Smooth muscle cell (in vitro differentiated cells): ENCODE data around the gene SLC2A9. TPM values are rescaled to one million over a fixed set of nuclear protein-coding genes. Genes with fewer than 3 reads are reported as not detected.

Experiments used
- DNase-seq: peaks from one replicate; lab custom pipeline; 2025; ENCODE audit not compliant: unreplicated experiment; lab: John Stamatoyannopoulos, UW
- H2AFZ ChIP-seq: fragments of 200-600 bp; sonication (generic); 2 replicates; pipeline ENCODE4 v1.6.0; 2016; ENCODE audit warnings: antibody characterized with exemption, low read depth, mild to moderate bottlenecking
- H3F3A ChIP-seq: fragments of 200-600 bp; sonication (generic); 2 replicates; pipeline ENCODE4 v1.6.0; 2017; ENCODE audit warnings: antibody characterized with exemption, low read depth
- H3K27ac ChIP-seq: fragments of 200-600 bp; sonication (generic); 2 replicates; pipeline ENCODE4 v1.5.1; 2016; ENCODE audit warnings: low read depth, mild to moderate bottlenecking
- H3K27me3 ChIP-seq: fragments of 200-600 bp; sonication (generic); 2 replicates; pipeline ENCODE4 v1.6.1; 2016; ENCODE audit warnings: low read depth, mild to moderate bottlenecking
- H3K36me3 ChIP-seq: fragments of 200-600 bp; sonication (generic); 2 replicates; pipeline ENCODE4 v1.5.1; 2016; ENCODE audit warnings: low read depth
- H3K4me1 ChIP-seq: fragments of 200-600 bp; sonication (generic); 2 replicates; pipeline ENCODE4 v1.5.1; 2016; ENCODE audit warnings: low read depth
- H3K4me2 ChIP-seq: fragments of 200-600 bp; sonication (generic); 2 replicates; pipeline ENCODE4 v1.6.0; 2016; ENCODE audit warnings: mild to moderate bottlenecking
- H3K4me3 ChIP-seq: fragments of 200-600 bp; sonication (generic); 2 replicates; pipeline ENCODE4 v1.5.1; 2016; ENCODE audit warnings: mild to moderate bottlenecking
- H3K79me2 ChIP-seq: fragments of 200-600 bp; sonication (generic); 2 replicates; pipeline ENCODE4 v1.6.0; 2016; ENCODE audit warnings: low read depth, mild to moderate bottlenecking
- H3K9ac ChIP-seq: fragments of 200-600 bp; sonication (generic); 2 replicates; pipeline ENCODE4 v1.6.0; 2016; ENCODE audit warnings: low read depth
- H3K9me3 ChIP-seq: fragments of 200-600 bp; sonication (generic); replicated peaks from 2 replicates; pipeline ENCODE4 v1.5.1; 2016; ENCODE audit warnings: low read depth
- H4K20me1 ChIP-seq: fragments of 200-600 bp; sonication (generic); 2 replicates; pipeline ENCODE4 v1.6.0; 2016; ENCODE audit warnings: low read depth
- WGBS: methylation state at CpG from one replicate; pipeline ENCODE4 v1.1.7; 2016; ENCODE audit warnings: low lambda C conversion rate; 5-methylcytosine and 5-hydroxymethylcytosine counted together
- polyA plus RNA-seq: library from polyadenylated mRNA; unstranded; fragments of >200 nt; fragmentation: Nextera tagmentation; extraction: Ambion mirVana; gene quantifications from 2 replicates; pipeline ENCODE4 v1.2.1, GENCODE V29; 2016
- total RNA-seq: library from RNA; depleted of rRNA; stranded (reverse); fragments of >200 nt; gene quantifications from 2 replicates; pipeline ENCODE4 v1.2.3, GENCODE V29; 2014
- TF ChIP-seq, protein P1 (sequence below): fragments of 200-600 bp; sonication (generic); IDR thresholded peaks from 2 replicates; pipeline ENCODE4 v1.5.1; 2017; ENCODE audit warnings: borderline replicate concordance, mild to moderate bottlenecking, antibody characterized with exemption; ENCODE audit not compliant: insufficient read depth, poor library complexity, severe bottlenecking

SLC2A9 gene
- total and polyA plus RNA-seq, 2 experiments from 2014 or later = 1.3 to 2.2 TPM

DNA sequence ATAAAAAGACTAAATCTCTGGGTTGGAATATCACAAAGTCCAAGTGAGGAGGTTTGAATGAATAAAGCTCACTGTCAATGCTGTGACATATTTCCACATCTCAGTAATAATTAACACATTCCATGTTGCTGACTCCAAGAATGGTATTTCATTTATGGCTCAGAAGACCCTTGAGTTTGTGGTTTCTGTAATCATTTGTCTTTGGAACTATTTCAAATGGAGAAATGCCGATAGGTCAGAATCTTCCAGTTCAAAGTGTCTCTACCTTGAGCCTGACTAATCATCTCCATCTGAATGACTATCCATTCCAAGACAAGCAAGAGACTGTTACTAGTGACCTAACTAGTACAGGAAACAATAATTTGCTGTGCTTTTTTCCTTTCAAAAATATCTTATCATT is 24.2 kb upstream of the SLC2A9 start:
- H2AFZ ChIP-seq = no peak overlapping the region
- H3K27me3 ChIP-seq = no peaks in the 10 kb centered on the region
- H3K4me3 ChIP-seq = no peak overlapping the region
- no peaks in the 10 kb centered on the region for H3K36me3 ChIP-seq
- H3K9me3 ChIP-seq = peaks cover 10% of the 10 kb centered on the region
- H3K4me2 ChIP-seq = no peak overlapping the region
- H3K79me2 ChIP-seq = no peaks in the 10 kb centered on the region
- peaks cover 3% of the 10 kb centered on the region for H3F3A ChIP-seq
- H3K4me1 ChIP-seq = peaks cover 6% of the 10 kb centered on the region
- peak overlapping the region; percentile 33 for H3K27ac ChIP-seq
- no peak for DNase-seq
- no peak overlapping the region for H3K9ac ChIP-seq
- TF ChIP-seq, protein P1, sequence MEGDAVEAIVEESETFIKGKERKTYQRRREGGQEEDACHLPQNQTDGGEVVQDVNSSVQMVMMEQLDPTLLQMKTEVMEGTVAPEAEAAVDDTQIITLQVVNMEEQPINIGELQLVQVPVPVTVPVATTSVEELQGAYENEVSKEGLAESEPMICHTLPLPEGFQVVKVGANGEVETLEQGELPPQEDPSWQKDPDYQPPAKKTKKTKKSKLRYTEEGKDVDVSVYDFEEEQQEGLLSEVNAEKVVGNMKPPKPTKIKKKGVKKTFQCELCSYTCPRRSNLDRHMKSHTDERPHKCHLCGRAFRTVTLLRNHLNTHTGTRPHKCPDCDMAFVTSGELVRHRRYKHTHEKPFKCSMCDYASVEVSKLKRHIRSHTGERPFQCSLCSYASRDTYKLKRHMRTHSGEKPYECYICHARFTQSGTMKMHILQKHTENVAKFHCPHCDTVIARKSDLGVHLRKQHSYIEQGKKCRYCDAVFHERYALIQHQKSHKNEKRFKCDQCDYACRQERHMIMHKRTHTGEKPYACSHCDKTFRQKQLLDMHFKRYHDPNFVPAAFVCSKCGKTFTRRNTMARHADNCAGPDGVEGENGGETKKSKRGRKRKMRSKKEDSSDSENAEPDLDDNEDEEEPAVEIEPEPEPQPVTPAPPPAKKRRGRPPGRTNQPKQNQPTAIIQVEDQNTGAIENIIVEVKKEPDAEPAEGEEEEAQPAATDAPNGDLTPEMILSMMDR = no peak
- WGBS = 21% methylated on average over 1 of the region's 1 CpG
- H4K20me1 ChIP-seq = no peaks in the 10 kb centered on the region

DNA sequence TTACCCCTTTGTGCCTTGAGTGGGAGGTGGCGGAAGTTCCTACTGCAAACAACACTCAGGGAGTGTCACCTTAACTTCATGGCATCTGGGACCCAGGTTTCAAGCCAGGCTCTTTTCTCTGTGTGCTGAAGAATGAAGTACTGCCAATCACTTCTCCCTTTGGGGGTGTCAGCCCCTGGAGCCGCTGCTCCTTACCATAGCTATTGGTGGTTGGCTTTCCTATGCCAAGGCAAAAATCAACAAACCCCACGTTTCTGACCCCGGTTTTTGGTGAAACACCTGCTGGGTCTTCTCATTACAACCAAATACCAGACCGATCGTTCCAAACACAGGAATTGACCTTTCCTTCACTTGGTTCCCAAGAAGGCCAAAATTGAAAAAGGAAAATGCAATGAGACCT is 19.7 kb upstream of the SLC2A9 start:
- H3K79me2 ChIP-seq = no peaks in the 10 kb centered on the region
- WGBS = 69% methylated on average over 6 of the region's 6 CpGs
- no peaks in the 10 kb centered on the region for H3K4me1 ChIP-seq
- H2AFZ ChIP-seq = no peak overlapping the region
- H3K4me2 ChIP-seq = no peak overlapping the region
- H4K20me1 ChIP-seq = no peaks in the 10 kb centered on the region
- no peak for DNase-seq
- H3K4me3 ChIP-seq = no peak overlapping the region
- H3F3A ChIP-seq = peaks cover 3% of the 10 kb centered on the region
- H3K9me3 ChIP-seq = peaks cover 10% of the 10 kb centered on the region
- no peak overlapping the region for H3K9ac ChIP-seq
- no peaks in the 10 kb centered on the region for H3K27me3 ChIP-seq
- H3K36me3 ChIP-seq = no peaks in the 10 kb centered on the region
- TF ChIP-seq, protein P1 = no peak
- no peak overlapping the region for H3K27ac ChIP-seq

DNA sequence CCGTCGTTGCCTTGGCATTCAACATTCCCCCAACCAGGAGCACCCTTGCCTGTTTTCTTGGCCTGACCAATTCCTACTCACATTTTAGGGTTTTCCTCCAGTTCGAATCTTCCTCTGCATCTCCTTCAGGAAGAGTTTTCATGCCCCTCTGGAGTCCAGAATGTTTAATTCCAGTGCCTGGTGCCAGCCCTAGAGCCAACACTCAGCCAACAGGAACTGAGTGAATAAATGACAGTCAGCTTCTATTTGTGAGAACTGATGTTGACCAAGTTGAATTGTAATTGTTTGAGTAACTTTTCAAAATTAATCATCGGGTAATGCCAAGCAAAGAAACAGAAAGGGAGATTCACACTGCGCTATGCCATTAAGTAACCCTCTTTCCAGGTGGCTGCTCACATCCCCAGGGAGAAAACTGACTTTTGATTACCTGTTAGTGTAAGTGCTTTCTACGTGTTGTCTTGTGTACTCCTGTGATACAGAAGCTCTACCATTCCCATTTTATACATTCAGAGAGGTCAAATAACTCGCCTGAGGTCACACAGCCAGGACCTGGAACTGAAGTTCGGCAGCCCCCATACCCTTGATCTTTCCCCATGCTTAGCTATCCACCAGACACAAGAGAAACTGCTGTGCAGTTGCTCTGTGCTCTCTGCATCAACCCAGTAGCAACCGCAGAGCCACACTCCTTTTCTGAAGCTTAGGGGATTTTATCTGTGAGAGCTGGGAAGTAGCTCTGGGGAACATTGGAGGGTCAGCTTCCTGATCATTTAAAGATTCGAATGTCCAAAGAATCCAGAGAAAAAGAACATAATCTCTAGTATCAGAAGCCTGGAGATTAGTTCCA is 19.0 kb upstream of the SLC2A9 start:
- Histone ChIP-seq H3K4me3 (no peak overlapping the region), H3K27ac (no peak overlapping the region), H3K4me2 (no peak overlapping the region), H3K36me3 (no peaks in the 10 kb centered on the region), H4K20me1 (no peaks in the 10 kb centered on the region), H3K9ac (no peak overlapping the region), H3K27me3 (no peaks in the 10 kb centered on the region), H3K4me1 (no peaks in the 10 kb centered on the region), H3K79me2 (no peaks in the 10 kb centered on the region), H3K9me3 (peaks cover 10% of the 10 kb centered on the region), H2AFZ (no peak overlapping the region), H3F3A (no peaks in the 10 kb centered on the region)
- TF ChIP-seq, protein P1 = no peak
- DNase-seq = no peak
- WGBS = 74% methylated on average over 10 of the region's 10 CpGs
